CD4-positive, alpha-beta T cell treated with Interferon alpha-2 for 1 hour (primary cell): ENCODE results near the gene CNTN4.
"Not testable (repeated sequence)": the region's sequence is repeated elsewhere in the genome, so short reads cannot be mapped to it uniquely, and the experiment has no call there.

Experiments used
- DNase-seq, 2 donors: peaks; one replicate each; pipeline ENCODE4 v3.0.0-alpha.2; 2020 to 2022

The CNTN4 gene

DNA sequence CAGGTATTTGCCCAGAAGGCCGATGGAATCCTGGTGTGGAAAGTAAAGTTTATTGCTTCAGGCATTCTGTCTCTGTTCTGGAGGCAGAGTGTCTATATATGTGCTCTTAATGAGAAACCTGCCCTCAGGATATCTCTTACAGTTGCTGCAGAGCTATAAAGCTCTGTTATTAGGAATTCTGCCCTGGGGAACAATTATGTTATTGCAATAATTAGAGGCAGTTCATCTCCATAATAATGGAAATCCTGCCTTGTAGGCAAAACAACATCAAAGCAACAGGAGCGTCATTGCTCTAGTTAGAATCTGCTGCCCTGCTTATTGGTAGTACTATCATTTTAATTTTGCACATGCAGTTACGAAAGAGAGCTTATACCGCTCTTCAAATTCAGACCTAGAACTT lies 835.9 kb downstream of the CNTN4 start:
- no peak for DNase-seq

DNA sequence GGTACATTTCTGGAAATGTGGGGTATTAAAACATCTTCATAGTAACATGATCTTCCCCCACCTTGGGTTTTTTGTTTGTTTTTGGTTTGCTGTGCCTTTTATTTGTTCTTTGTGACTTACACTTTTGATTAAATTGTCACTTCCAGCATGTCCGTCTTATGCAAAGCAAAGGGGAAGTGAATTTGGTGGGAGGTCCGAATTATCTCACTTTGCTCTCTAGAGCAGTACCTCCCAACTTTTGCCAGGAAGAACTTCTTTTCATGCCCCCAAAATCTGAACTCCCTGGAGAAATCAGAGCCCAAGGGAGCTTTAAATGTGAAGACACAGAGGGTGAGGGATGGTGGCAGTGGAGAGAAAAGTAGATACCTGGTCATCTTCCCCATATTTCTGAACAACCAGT lies 838.4 kb downstream of the CNTN4 start:
- no peak for DNase-seq

DNA sequence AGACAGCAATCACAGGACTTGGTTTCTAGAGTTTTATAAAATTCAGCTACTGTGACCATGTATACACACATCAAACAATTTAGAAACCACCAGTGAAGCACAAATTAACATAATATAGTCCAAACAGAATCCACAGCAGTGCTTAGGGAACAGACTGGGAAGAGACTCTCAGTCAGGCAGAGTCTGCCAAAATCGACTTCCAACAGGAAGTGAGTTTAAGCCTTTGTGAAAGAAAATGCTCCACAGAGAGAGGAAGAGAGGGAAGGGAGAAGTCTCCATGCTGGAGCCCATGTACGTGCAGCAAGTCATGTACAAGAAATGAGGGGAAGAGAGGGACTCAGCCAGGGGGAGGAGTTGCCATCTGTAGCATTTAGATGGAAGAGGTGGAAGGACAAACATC lies 838.9 kb downstream of the CNTN4 start:
- DNase-seq: no peak

DNA sequence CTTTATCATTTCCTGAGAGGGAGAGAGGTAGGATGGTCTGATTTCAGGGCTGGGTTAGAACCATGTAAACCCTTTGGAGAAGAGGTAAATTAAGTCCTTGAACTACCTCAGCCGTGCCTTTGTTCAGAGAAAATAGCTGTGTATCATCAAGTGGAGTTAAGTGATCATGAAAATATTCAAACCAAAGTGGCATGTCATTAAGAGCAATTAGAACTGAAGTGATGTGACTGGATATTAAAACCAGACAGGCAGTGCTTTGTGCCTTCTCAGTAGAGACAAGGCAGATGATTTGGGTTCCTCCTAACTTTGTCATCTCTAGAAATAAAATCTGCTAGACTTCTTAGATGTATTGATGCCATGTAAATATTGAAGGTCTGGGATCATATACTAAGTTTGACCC lies 840.0 kb downstream of the CNTN4 start:
- DNase-seq: no peak

DNA sequence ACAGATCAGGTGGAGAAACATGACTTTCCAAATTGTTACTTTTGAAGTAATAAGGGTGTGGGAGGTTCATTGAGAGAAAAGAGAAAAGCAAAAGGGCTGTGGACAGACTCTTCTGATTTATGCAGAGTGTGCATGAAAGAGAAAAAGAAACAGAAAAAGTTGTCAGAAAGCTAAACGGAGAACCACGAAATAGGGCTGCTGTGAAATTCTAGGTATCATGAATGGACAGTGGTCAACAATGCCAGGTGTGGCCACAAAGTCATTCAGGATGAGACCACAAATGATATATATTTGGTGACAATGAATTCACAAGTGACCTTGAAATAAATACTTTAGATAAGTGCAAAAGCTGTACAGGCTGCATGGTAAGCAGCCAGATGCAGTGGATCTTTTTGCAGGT lies 841.4 kb downstream of the CNTN4 start:
- DNase-seq: no peak

DNA sequence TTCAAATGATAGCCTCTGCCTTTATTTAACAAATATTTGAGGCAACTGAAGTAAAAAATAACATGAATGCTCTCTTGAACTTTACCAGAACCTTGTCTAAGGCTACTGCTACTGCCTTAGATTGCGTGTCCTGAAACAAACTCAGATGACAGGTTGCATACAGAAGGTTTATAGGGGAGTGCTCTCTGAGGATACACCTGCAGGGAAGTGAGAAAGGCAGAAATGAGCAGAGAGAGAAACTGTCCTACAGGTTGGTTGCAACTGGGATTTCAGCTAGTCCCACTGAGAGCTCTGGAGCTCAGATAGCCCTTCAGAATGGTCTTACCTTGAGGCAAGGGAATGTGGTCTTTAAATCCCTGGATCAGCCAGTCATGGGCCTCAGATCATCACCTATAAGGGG lies 846.0 kb downstream of the CNTN4 start:
- no peak for DNase-seq

DNA sequence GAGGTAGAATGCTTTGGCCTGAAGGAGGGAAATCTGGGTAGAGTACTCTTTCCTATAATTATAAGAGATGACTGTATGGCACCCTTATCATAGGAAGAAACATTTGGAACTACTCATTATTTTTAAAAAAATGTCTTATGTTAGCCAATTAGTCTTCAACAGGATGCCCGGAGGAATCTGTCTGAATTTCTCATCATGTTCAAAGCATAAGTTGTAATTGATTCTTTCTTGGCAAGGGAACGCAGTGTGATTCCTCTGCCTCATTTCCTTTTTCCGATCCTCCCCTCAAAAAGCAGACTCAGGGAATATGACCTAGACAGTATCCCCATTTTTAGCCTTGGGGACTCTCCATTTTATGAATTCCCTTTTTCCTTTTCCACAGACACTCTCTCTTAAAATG lies 846.5 kb downstream of the CNTN4 start:
- DNase-seq: no peak

DNA sequence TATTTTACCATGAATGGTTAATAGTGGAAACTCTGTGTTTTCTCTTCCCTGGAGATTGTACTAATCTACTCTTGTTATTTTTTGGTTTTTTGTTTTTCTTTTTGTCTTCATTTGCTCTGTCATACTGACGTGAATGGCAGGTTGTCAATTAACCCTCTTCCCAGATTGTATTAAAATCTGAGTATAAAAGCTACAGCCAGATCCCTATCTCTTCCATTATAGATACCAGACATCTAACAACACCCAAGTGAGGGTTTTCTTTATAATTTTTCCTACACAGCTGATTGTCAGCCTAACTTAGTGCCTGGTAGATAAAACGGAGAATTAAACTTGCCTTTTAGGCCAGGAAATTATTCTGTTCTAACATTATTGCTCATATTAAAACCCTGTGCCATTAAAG lies 848.9 kb downstream of the CNTN4 start:
- no peak for DNase-seq

DNA sequence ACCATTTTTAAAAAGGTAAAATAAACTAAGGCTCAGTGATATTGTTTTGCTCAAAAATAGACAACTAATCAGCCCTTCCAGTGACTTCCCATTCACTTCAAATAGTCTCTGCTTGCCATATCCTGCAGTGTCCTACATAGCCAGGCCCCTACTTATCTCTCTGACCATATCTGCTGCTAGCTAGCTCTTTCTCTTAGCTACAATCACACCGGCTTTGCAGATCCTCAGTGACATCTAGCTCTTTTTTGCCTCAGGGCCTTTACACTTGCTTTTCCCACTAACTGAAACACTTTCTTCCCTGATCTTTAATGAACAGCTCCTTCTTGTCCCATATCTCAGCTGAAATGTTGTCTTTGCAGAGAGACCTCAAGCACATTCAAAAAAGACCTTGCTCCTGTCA lies 850.2 kb downstream of the CNTN4 start:
- no peak for DNase-seq

DNA sequence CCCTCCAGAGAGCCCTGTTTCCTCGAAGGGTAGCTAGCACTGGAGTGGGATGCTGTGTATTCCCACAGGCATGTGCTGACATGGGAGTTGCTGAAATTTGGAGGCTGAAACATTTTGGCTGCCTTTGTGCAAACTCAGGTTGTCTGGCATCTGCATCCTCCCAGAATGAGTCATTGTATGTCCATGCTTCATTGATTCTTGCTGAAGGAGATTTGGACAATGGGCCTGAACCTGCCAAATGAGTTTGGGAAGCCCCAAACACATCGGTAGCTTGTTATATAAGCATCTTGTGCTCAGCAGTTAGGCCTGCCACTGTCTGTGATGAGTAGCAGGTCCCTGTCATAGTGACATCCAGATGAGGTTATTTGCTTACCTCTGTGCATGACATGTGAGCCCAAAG lies 851.5 kb downstream of the CNTN4 start:
- DNase-seq: no peak

DNA sequence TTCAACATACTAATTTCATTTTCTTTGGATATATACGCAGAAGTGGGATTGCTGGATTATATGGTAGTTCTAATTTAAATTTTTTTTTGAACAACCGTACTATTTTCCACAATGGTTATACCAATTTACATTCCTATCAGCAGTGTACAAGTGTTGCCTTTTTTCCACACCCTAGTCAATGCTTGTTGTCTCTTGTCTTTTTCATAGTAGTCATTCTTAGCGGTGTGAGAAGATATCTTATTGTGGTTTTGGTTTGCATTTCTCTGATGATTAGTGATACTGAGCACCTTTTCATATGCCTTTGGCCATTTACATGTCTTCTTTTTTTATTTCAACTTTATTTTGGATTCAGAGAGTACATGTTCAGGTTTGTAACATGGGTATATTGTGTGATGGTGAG lies 858.4 kb downstream of the CNTN4 start:
- DNase-seq: no peak

DNA sequence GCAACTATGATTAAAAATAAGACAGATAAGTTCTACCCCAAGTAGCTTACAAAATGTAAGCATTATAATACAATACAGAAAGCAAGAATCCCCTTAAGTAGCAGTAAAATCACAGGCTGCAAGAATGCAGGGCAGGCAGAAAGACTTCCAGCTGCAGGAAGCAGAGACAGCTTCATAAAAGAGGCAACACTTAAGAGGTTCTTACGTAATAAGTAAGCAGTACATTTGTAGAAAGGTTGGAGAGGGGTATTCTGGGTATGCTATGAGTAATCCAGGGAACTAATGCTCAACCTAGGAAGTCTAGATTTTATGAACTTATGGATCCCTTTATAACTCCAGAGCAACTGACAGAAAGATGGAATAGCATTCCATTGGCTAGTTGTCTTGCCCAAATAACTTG lies 859.9 kb downstream of the CNTN4 start:
- DNase-seq: no peak

DNA sequence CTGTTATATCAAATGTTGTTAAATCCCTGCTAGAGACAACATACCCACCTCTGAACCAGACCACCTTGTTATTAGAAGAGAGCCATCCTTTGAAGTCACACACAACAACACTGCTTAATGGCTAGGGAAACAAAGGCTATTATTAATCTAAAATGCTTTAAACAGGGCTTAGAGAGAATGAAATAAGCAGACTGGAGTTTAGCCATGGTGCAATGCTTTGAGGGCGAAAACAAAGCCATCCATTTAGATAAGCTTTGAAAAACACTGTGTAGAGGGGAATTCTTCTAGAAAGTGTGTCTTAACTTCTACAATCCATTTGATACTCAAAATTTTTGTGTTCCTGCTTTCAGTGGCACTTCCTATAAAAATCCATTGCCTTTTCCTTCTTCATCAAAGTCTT lies 862.9 kb downstream of the CNTN4 start:
- DNase-seq: no peak

DNA sequence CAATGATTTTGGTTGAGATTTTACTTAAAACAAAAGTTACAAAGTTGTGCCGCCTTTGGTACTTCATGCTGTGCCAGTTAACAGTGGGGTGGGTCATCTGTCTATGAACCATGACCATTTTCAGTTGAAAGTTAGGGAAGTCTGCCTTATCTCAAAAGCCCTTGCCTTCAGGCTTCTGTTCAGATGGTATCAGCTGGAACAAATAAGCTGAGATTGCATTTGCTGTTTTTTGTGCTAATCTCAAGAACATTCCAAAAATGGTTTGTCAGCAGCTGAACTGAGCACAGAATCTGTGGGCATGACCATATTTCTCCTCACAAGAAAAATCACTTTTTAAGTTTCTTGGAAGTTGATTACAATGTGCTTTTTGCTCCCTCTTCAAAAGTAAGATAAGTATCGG lies 869.2 kb downstream of the CNTN4 start:
- no peak for DNase-seq

DNA sequence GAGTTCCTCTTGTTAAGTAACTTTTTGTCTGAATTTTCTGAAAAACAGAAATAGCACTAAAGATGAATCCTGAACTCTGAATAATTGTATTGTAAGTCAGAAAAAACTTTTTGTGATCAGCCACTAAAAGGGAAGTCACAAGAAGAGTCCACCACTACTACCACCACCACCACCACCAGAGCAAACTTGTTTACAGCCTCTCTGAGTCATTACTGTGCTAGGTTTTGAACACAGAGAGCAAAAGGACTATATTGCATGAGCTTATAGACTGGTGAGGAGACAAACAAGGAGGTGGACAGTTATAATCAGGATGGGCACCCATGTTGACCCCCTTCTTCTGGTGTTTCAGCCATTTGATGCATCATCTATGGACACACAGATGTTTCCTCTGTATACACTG lies 869.8 kb downstream of the CNTN4 start:
- no peak for DNase-seq

DNA sequence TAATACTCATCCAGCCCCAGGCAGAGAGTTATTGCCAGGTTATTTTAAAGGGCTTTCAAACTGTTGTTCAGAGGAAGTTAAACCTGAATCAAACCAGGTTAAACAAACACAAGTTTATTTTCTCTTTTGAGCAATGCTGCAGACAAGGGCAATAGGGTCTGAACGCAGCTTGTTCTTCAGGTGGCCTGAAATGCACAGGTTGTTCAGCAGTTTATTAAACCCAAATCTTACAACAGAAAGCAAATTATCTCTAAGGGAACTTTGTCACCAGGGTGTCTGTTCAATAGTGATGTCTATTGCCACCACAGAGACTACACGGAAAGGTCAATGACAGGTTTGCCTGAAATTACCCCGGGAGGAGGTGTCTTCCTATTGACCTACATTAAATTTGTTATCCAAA lies 877.5 kb downstream of the CNTN4 start:
- no peak for DNase-seq

DNA sequence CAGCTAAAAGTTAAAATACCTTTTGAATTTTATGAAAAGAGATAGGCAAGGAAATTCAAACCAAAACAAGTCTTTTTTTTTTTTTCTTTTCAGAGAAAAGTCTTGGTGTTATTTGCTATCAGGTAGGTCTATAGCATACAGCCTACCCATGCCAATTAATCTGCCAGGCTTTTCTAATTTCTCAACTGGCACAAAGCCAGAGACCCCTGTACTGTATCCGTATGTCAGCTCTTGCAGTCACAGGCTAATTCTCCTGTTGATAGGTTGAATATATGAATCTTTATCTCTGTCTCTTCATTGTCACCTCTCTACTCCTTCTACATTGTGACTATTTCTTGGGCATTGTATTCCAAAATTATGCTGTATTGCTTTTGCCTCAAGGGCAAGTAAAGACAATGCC lies 878.1 kb downstream of the CNTN4 start:
- no peak for DNase-seq

DNA sequence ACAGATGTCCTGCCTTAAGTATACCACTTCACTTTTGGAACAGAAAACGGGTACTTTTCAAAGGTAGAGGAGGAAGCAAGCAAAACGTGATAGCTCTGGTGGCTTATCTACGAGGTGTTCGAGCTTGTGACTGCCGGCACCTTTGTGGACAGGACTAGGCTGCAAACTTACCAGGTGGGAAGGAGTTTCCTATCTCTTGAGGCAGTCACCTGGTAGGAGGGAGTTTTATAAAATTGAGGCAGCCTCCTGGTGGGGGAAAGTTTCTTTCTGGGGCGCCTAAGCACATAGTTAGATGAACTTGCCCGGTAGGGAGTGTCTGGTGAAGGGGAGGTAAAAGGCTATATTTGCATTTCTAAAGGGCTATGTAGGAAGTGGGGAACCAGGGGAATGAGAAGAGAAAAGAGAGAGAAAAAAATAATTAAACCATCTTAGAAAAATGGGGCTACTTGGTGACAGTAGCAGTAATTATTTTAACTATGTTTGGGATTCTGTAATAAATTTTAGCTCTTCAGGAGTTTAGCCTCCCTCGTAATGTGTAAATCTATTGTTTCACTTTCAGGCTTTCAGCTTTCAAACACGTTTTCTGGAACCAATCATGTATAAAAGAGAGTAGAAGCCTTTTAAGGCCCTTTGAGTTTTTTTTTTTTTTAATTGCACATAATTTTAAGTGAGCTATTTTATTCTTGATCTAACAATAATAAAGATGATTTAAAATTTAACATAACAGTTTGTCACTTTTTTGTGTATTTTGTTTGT lies 880.5 kb downstream of the CNTN4 start:
- no peak for DNase-seq

DNA sequence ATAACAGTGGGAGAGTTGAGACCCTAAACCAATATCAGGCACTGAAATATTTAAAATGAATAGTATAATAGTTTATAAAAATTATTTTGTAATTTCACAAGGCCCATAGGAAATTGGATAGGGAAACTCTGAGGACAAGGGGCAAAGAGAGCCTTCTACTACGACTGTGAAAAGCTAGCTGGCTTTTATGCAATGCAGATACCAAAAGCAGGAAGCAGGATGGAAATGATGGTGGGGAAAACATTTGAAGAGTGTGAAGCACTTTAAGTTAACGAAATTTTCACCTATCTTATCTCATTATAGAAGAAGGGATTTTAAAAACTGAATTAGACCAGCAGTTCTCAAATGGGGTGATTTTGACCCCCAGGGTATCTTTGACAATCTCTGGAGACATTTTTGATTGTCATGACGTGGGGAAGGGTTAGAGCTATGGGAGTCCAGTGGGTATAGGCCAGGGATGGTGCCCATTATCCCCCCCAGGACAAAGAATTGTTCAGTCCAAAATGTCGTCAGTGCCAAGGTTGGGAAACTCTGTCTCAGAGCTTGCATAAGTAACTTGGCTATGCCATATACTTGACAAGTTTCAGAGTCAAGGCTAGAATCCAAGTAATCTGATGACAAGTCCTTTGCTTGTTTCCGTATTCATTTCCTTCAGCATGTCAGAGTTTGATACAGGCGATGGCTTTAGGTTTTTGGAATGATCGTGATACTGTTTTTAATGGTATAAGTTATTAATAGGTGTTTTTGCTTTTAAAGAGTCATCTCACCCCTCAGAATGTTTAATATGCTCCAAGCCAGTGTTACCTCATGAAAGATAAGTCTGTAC lies 885.6 kb downstream of the CNTN4 start:
- no peak for DNase-seq

DNA sequence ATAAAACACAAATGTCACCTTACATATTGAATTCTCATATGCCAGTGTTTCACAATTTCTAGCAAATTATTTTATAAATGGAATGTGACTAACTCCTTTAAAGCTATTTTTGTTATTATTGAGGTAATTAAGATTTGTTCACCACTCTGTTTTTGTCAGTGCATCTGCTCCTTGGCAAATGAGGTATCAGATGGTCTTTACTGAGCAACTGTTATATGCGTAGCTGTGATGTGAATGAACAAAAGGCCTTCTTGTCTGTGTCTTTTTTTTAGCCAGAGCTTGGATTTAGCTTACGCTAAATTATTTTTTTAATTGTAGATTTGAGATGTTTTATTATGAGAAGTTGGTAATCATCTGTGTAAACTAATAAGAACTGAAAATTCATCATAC lies 886.2 kb downstream of the CNTN4 start:
- DNase-seq: no peak

DNA sequence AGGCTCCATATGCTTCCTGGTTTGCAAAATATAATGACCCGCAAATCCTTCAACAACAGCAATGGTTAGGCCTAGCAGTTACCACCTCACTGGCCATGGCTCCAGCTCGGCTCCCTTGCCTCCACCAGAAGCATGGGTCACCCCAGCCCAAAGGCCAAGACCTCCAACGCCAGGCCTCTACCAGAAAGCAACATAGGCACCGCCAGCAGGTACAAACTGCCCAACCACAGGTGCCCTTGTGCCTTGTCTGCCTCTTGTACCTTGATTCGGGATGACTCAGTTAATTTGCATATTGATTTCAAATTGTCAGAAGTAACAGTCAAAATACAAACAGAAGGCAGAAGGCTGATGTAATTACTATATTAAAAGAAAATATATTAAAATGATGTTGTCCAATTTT lies 886.8 kb downstream of the CNTN4 start:
- DNase-seq: no peak

DNA sequence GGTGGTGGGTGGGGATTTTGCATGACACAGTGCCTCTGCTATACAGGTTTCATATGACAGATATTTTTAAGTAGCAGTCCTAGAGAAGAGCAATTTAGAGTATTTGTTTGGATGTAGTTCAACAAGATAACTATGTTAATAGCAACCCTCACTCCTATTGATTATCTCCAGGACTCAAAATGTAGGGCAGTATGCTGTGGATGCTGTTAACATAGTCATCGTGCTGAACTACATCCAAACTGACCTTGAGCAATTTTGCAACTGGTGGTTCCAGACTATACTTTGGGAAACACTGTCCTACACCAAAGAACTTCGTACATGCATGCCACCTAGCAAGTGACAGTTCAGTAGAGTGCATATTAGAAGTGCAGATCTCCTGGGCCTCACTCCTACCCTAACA lies 893.9 kb downstream of the CNTN4 start:
- DNase-seq: no peak

DNA sequence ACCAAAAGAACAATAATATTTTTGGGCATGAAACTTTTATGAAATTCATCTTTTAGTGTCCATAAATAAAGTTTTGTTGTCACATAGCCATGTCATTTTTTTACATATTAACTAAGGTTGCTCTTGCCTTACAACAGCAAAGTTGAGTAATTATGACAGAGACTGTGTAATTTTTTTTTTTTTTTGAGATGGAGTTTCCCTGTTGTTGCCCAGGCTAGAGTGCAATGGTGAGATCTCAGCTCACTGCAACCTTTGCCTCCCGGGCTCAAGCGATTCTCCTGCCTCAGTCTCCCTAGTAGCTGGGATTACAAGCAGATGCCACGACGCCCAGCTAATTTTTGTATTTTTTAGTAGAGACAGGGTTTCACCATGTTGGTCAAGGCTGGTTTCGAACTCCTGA lies 894.5 kb downstream of the CNTN4 start:
- DNase-seq: not testable (repeated sequence)

DNA sequence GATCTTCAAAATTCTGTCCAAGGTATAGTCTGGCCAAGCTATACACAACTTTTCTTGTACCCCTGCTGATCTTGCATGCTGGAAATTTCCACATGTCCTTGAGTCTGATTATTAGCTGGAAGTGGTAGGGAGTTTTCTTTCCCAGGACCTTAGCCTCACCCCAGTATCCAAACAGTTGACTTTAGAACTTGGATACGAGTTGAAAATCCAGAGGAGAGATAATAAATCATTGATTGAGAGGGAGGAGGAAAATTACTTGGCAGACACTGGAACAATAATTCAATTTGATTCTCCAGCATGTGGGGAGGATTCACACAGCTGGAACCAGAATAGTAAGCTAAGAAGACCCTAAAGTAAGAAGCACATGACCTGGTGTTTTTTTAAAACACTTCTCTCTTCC lies 895.1 kb downstream of the CNTN4 start:
- no peak for DNase-seq

DNA sequence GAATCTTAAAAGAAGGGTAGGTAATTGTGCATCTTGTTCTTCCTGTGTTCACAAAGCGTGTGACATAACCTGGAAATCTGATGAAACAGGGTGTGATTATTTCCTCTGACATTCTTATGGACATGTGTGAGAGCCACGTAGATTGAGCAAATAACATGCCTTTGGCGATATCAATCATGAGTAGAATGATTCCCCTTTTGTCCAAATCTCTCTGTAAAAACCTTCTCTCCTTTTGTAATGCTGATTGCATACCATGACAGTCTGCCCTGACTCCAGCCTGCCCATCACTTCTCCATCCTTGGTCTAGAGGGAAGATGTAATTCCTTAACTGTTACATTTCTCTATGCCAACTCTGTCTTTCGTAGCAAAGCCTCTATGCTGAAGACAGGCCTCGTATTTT lies 896.5 kb downstream of the CNTN4 start:
- no peak for DNase-seq
